ENCODE measurements around the gene ASB3.
A peak's percentile ranks its signal among the peaks of the same experiment; 100 is the strongest.
"Not testable (repeated sequence)": the region's sequence is repeated elsewhere in the genome, so short reads cannot be mapped to it uniquely, and the experiment has no call there.

The ASB3 gene

GRCh38 chr2:53729143-53729762 is 57.5 kb downstream of the ASB3 start:
- no peak for DNase-seq

GRCh38 chr2:53727921-53728320 is 58.8 kb downstream of the ASB3 start:
- DNase-seq: no peak

GRCh38 chr2:53725662-53726061 is 61.1 kb downstream of the ASB3 start:
- DNase-seq: no peak

GRCh38 chr2:53724536-53724935 is 62.2 kb downstream of the ASB3 start:
- DNase-seq: peak; percentile 68

GRCh38 chr2:53720944-53721343 is 65.8 kb downstream of the ASB3 start:
- not testable (repeated sequence) for DNase-seq

GRCh38 chr2:53715568-53715967 is 71.2 kb downstream of the ASB3 start:
- DNase-seq: no peak

- DNase-seq: no peak
These were observed 75.4 kb downstream of the ASB3 start for GRCh38 chr2:53711271-53711780.

GRCh38 chr2:53708988-53709387 is 77.8 kb downstream of the ASB3 start:
- DNase-seq: no peak

GRCh38 chr2:53701221-53701620 is 85.5 kb downstream of the ASB3 start:
- DNase-seq: no peak

- no peak for DNase-seq
These were observed 89.1 kb downstream of the ASB3 start for GRCh38 chr2:53697686-53698085.

- no peak for DNase-seq
These were observed 89.7 kb downstream of the ASB3 start for GRCh38 chr2:53697092-53697491.

GRCh38 chr2:53695575-53695974 is 91.2 kb downstream of the ASB3 start:
- DNase-seq: no peak

GRCh38 chr2:53694096-53694771 is 92.5 kb downstream of the ASB3 start:
- DNase-seq: no peak

GRCh38 chr2:53690876-53691275 is 95.9 kb downstream of the ASB3 start:
- no peak for DNase-seq

GRCh38 chr2:53672881-53673522 is 113.8 kb downstream of the ASB3 start:
- no peak for DNase-seq

- peak; percentile 35 for DNase-seq
These were observed 116.4 kb downstream of the ASB3 start for GRCh38 chr2:53670331-53670730.

GRCh38 chr2:53668624-53669026 is 118.1 kb downstream of the ASB3 start:
- no peak for DNase-seq

- not testable (repeated sequence) for DNase-seq
These were observed 119.6 kb downstream of the ASB3 start for GRCh38 chr2:53667130-53667529.

- no peak for DNase-seq
These were observed 125.9 kb downstream of the ASB3 start for GRCh38 chr2:53660886-53661285.

GRCh38 chr2:53658474-53658873 is 128.3 kb downstream of the ASB3 start:
- DNase-seq: not testable (repeated sequence)

- DNase-seq: no peak
These were observed 131.5 kb downstream of the ASB3 start for GRCh38 chr2:53655256-53655655.

GRCh38 chr2:53654396-53654795 is 132.4 kb downstream of the ASB3 start:
- no peak for DNase-seq

- DNase-seq: no peak
These were observed 134.6 kb downstream of the ASB3 start for GRCh38 chr2:53652131-53652530.

- no peak for DNase-seq
These were observed 140.0 kb downstream of the ASB3 start for GRCh38 chr2:53646788-53647187.
